ENCODE measurements around the gene COL8A2.
A peak's percentile ranks its signal among the peaks of the same experiment; 100 is the strongest.

COL8A2 gene

GRCh38 chr1:36144413-36144812, 19.4 kb upstream of the COL8A2 start:
- no peak overlapping the region for H3K4me3 ChIP-seq (replicated peaks in 1 of 2; ENCODE audit: low read depth in 2 of 2, low read length in 2 of 2)
- DNase-seq (ENCODE audit: low read depth in 2 of 2): no peak
- TF ChIP-seq CTCF (IDR thresholded peaks at IDR 0.05; ENCODE audit: low read depth, low read length): no peak

GRCh38 chr1:36143424-36143823, 18.4 kb upstream of the COL8A2 start:
- DNase-seq (ENCODE audit: low read depth in 2 of 2): no peak
- H3K4me3 ChIP-seq (replicated peaks in 1 of 2; ENCODE audit: low read depth in 2 of 2, low read length in 2 of 2): no peak overlapping the region
- no peak for TF ChIP-seq CTCF (IDR thresholded peaks at IDR 0.05; ENCODE audit: low read depth, low read length)

GRCh38 chr1:36142121-36142520, 17.1 kb upstream of the COL8A2 start:
- no peak for TF ChIP-seq CTCF (IDR thresholded peaks at IDR 0.05; ENCODE audit: low read depth, low read length)
- DNase-seq (ENCODE audit: low read depth in 2 of 2): peak in 1 of 2 donors; percentile 30

GRCh38 chr1:36139521-36139920, 14.5 kb upstream of the COL8A2 start:
- no peak for TF ChIP-seq CTCF (IDR thresholded peaks at IDR 0.05; ENCODE audit: low read depth, low read length)
- DNase-seq (ENCODE audit: low read depth in 2 of 2): no peak
- H3K4me3 ChIP-seq (replicated peaks in 1 of 2; ENCODE audit: low read depth in 2 of 2, low read length in 2 of 2): no peak overlapping the region

More at GRCh38 chr1:36142121-36142520, 17.1 kb upstream of the COL8A2 start:
- H3K4me3 ChIP-seq (replicated peaks in 1 of 2; ENCODE audit: low read depth in 2 of 2, low read length in 2 of 2): no peak overlapping the region

GRCh38 chr1:36137776-36138175, 12.8 kb upstream of the COL8A2 start:
- no peak for DNase-seq (ENCODE audit: low read depth in 2 of 2)
- no peak overlapping the region for H3K4me3 ChIP-seq (replicated peaks in 1 of 2; ENCODE audit: low read depth in 2 of 2, low read length in 2 of 2)
- no peak for TF ChIP-seq CTCF (IDR thresholded peaks at IDR 0.05; ENCODE audit: low read depth, low read length)

GRCh38 chr1:36137226-36137625, 12.2 kb upstream of the COL8A2 start:
- DNase-seq (ENCODE audit: low read depth in 2 of 2): no peak
- no peak overlapping the region for H3K4me3 ChIP-seq (replicated peaks in 1 of 2; ENCODE audit: low read depth in 2 of 2, low read length in 2 of 2)
- no peak for TF ChIP-seq CTCF (IDR thresholded peaks at IDR 0.05; ENCODE audit: low read depth, low read length)

GRCh38 chr1:36136535-36136934, 11.5 kb upstream of the COL8A2 start:
- H3K4me3 ChIP-seq (replicated peaks in 1 of 2; ENCODE audit: low read depth in 2 of 2, low read length in 2 of 2): no peak overlapping the region
- DNase-seq (ENCODE audit: low read depth in 2 of 2): peak; percentile 90 to 91
- no peak for TF ChIP-seq CTCF (IDR thresholded peaks at IDR 0.05; ENCODE audit: low read depth, low read length)
